ENCODE measurements around the gene TBC1D2B.
A peak's percentile ranks its signal among the peaks of the same experiment; 100 is the strongest.
"Not testable (repeated sequence)": the region's sequence is repeated elsewhere in the genome, so short reads cannot be mapped to it uniquely, and the experiment has no call there.

The TBC1D2B gene

GRCh38 chr15:78001656-78002055 lies 75.9 kb downstream of the TBC1D2B start:
- no peak for TF ChIP-seq CTCF (IDR thresholded peaks at IDR 0.05; ENCODE audit: insufficient read depth, low read length, poor library complexity, severe bottlenecking)
- Histone ChIP-seq H3K36me3 (ENCODE audit: control insufficient read depth, insufficient read depth, low read length) (peaks cover 24% of the 10 kb centered on the region), H3K27me3 (replicated peaks; ENCODE audit: control insufficient read depth, insufficient read depth, low read length) (no peaks in the 10 kb centered on the region), H3K4me3 (replicated peaks; ENCODE audit: low read depth, low read length) (no peak overlapping the region)
- DNase-seq (ENCODE audit: extremely low read depth, insufficient read length) = no peak

- H3K4me3 ChIP-seq (replicated peaks; ENCODE audit: low read depth, low read length) = no peak overlapping the region
- DNase-seq (ENCODE audit: extremely low read depth, insufficient read length) = no peak
- peaks cover 22% of the 10 kb centered on the region for H3K36me3 ChIP-seq (ENCODE audit: control insufficient read depth, insufficient read depth, low read length)
- H3K27me3 ChIP-seq (replicated peaks; ENCODE audit: control insufficient read depth, insufficient read depth, low read length) = no peaks in the 10 kb centered on the region
- no peak for TF ChIP-seq CTCF (IDR thresholded peaks at IDR 0.05; ENCODE audit: insufficient read depth, low read length, poor library complexity, severe bottlenecking)
Measured at GRCh38 chr15:78000927-78001249, 76.6 kb downstream of the TBC1D2B start.

GRCh38 chr15:78000091-78000926 lies 77.2 kb downstream of the TBC1D2B start:
- peak; percentile 88 for TF ChIP-seq CTCF (IDR thresholded peaks at IDR 0.05; ENCODE audit: insufficient read depth, low read length, poor library complexity, severe bottlenecking)
- Histone ChIP-seq H3K27me3 (replicated peaks; ENCODE audit: control insufficient read depth, insufficient read depth, low read length) (no peaks in the 10 kb centered on the region), H3K36me3 (ENCODE audit: control insufficient read depth, insufficient read depth, low read length) (peaks cover 22% of the 10 kb centered on the region), H3K4me3 (replicated peaks; ENCODE audit: low read depth, low read length) (no peak overlapping the region)
- peak; percentile 68 for DNase-seq (ENCODE audit: extremely low read depth, insufficient read length)

GRCh38 chr15:77999486-77999885 lies 78.0 kb downstream of the TBC1D2B start:
- TF ChIP-seq CTCF (IDR thresholded peaks at IDR 0.05; ENCODE audit: insufficient read depth, low read length, poor library complexity, severe bottlenecking) = no peak

GRCh38 chr15:77998592-77998991 lies 78.9 kb downstream of the TBC1D2B start:
- no peak overlapping the region for H3K4me3 ChIP-seq (replicated peaks; ENCODE audit: low read depth, low read length)
- no peak for DNase-seq (ENCODE audit: extremely low read depth, insufficient read length)
- H3K27me3 ChIP-seq (replicated peaks; ENCODE audit: control insufficient read depth, insufficient read depth, low read length) = no peaks in the 10 kb centered on the region
- peaks cover 22% of the 10 kb centered on the region for H3K36me3 ChIP-seq (ENCODE audit: control insufficient read depth, insufficient read depth, low read length)
- no peak for TF ChIP-seq CTCF (IDR thresholded peaks at IDR 0.05; ENCODE audit: insufficient read depth, low read length, poor library complexity, severe bottlenecking)

More at GRCh38 chr15:77999486-77999885, 78.0 kb downstream of the TBC1D2B start:
- no peak for DNase-seq (ENCODE audit: extremely low read depth, insufficient read length)
- Histone ChIP-seq H3K4me3 (replicated peaks; ENCODE audit: low read depth, low read length) (no peak overlapping the region), H3K36me3 (ENCODE audit: control insufficient read depth, insufficient read depth, low read length) (peaks cover 22% of the 10 kb centered on the region), H3K27me3 (replicated peaks; ENCODE audit: control insufficient read depth, insufficient read depth, low read length) (no peaks in the 10 kb centered on the region)

- not testable (repeated sequence) for H3K27me3 ChIP-seq (replicated peaks; ENCODE audit: control insufficient read depth, insufficient read depth, low read length); DNase-seq (ENCODE audit: extremely low read depth, insufficient read length); H3K4me3 ChIP-seq (replicated peaks; ENCODE audit: low read depth, low read length)
- H3K36me3 ChIP-seq (ENCODE audit: control insufficient read depth, insufficient read depth, low read length) = peaks cover 16% of the 10 kb centered on the region
Measured at GRCh38 chr15:77997761-77998554, 79.6 kb downstream of the TBC1D2B start.

- not testable (repeated sequence) for H3K27me3 ChIP-seq (replicated peaks; ENCODE audit: control insufficient read depth, insufficient read depth, low read length); DNase-seq (ENCODE audit: extremely low read depth, insufficient read length); H3K4me3 ChIP-seq (replicated peaks; ENCODE audit: low read depth, low read length)
- peaks cover 12% of the 10 kb centered on the region for H3K36me3 ChIP-seq (ENCODE audit: control insufficient read depth, insufficient read depth, low read length)
Measured at GRCh38 chr15:77997221-77997620, 80.3 kb downstream of the TBC1D2B start.

- not testable (repeated sequence) for H3K27me3 ChIP-seq (replicated peaks; ENCODE audit: control insufficient read depth, insufficient read depth, low read length); DNase-seq (ENCODE audit: extremely low read depth, insufficient read length); H3K4me3 ChIP-seq (replicated peaks; ENCODE audit: low read depth, low read length)
- peaks cover 12% of the 10 kb centered on the region for H3K36me3 ChIP-seq (ENCODE audit: control insufficient read depth, insufficient read depth, low read length)
Measured at GRCh38 chr15:77996713-77997171, 80.8 kb downstream of the TBC1D2B start.
